Astrocyte of the hippocampus (primary cell): ENCODE measurements around the gene PRKD2.
"Not testable (repeated sequence)": the region's sequence is repeated elsewhere in the genome, so short reads cannot be mapped to it uniquely, and the experiment has no call there.

ENCODE experiments used
- DNase-seq: peaks from one replicate; pipeline ENCODE4 v3.0.0; 2011; ENCODE audit warnings: low read depth, low spot score

PRKD2 gene

GRCh38 chr19:46717034-46717715 lies at the start of gene PRKD2:
Gene PRKD2, minus strand, starts transcription at chr19:46717114. Its CDS starts 744 bp downstream, at chr19:46716370.
- DNase-seq, result peak; percentile 95

- DNase-seq, result no peak
Measured at GRCh38 chr19:46764817-46765291, 47.9 kb upstream of the PRKD2 start.

- no peak for DNase-seq
Measured at GRCh38 chr19:46762245-46762890, 45.5 kb upstream of the PRKD2 start.

- DNase-seq, result no peak
Measured at GRCh38 chr19:46761418-46761831, 44.5 kb upstream of the PRKD2 start.

- not testable (repeated sequence) for DNase-seq
Measured at GRCh38 chr19:46760897-46761296, 44.0 kb upstream of the PRKD2 start.

GRCh38 chr19:46760363-46760762 lies 43.4 kb upstream of the PRKD2 start:
- no peak for DNase-seq

GRCh38 chr19:46759817-46760333 lies 43.0 kb upstream of the PRKD2 start:
- no peak for DNase-seq

- no peak for DNase-seq
Measured at GRCh38 chr19:46759206-46759605, 42.3 kb upstream of the PRKD2 start.

GRCh38 chr19:46756544-46756888 lies 39.6 kb upstream of the PRKD2 start:
- DNase-seq, result no peak

GRCh38 chr19:46755853-46756543 lies 39.1 kb upstream of the PRKD2 start:
- DNase-seq, result no peak

GRCh38 chr19:46755077-46755852 lies 38.4 kb upstream of the PRKD2 start:
- DNase-seq, result peak; percentile 29

GRCh38 chr19:46753420-46754155 lies 36.7 kb upstream of the PRKD2 start:
- DNase-seq, result no peak

GRCh38 chr19:46748325-46749109 lies 31.6 kb upstream of the PRKD2 start:
- DNase-seq, result peak; percentile 72

GRCh38 chr19:46746281-46747057 lies 29.6 kb upstream of the PRKD2 start, which contains the start of gene STRN4:
Gene STRN4, minus strand, starts transcription at chr19:46746450. Its CDS starts 20 bp downstream, at chr19:46746430.
- peak; percentile 85 for DNase-seq

GRCh38 chr19:46745521-46746280 lies 28.8 kb upstream of the PRKD2 start, which contains the start of gene FKRP:
Gene FKRP, plus strand, starts transcription at chr19:46746057. Its CDS starts 9,394 bp downstream, at chr19:46755451.
- peak; percentile 51 for DNase-seq

GRCh38 chr19:46745030-46745429 lies 28.1 kb upstream of the PRKD2 start:
- DNase-seq, result no peak

- DNase-seq, result no peak
Measured at GRCh38 chr19:46744005-46744691, 27.2 kb upstream of the PRKD2 start.
